Gastrocnemius medialis (tissue), 4 donors: ENCODE results near the gene HOTAIR.

Experiments
- POLR2A ChIP-seq, 2 donors: fragments of 450-650 bp; IDR thresholded peaks; one replicate each; pipeline ENCODE4 v1.6.1; 2017; ENCODE audit warnings: antibody characterized with exemption in 2 of 2, mild to moderate bottlenecking in 2 of 2, moderate library complexity in 2 of 2
- TF ChIP-seq, protein P1 (sequence below), 5 experiments: fragments of 450-650 bp in 3 of 5; fragments of 200-600 bp in 2 of 5; sonication (generic) in 2 of 5; IDR thresholded peaks in 4 of 5; conservative IDR thresholded peaks in 1 of 5; 1 replicate in 4 of 5; 2 replicates in 1 of 5; pipeline ENCODE4 v1.5.1; 2016 to 2019; ENCODE audit warnings: antibody characterized with exemption in 5 of 5, mild to moderate bottlenecking in 3 of 5, moderate library complexity in 3 of 5

DNA sequence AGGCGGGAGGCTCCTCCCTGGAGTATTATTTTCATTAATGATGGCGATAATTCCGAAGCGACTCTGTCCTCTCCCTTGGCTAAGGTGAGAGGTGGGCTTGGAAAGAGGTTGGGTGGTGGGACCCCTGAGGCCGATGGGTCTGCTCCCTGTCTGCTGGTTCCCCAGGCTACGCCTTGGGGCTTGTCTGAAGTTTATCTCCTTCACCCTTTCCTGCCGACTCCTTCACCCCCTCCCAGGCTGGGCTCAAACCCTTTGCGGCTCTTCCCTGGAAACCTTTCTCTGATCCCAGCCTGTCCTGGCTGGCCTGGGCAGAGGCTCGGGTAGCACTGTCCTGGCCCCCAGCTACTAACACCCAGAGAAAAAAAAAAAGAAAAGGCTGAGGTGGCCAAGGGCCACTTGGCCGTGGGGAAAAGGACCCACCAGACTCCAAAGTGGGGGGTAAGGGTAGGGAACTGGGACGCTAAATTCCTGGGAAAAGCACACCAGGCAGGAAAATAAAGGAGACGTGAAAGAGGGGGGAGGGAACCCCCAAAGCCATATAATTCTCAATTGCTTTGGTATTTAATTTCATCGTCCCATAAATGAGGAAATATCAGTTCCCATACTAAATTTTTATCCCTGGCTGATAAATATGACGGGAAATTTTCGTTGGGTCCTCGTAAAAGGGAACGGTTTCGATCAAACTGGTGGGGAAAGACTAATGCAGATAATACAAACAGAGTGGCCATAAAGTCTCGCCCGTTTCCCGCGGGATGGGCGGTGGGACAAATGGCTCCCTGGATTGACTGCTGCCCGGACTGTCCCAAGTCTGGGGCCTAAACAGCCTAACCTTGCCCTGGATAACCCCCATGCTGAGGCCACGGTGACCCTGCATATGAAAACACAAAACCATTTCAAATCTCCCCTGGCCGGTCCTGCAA is 8.2 kb upstream of the HOTAIR start:
- TF ChIP-seq, protein P1, sequence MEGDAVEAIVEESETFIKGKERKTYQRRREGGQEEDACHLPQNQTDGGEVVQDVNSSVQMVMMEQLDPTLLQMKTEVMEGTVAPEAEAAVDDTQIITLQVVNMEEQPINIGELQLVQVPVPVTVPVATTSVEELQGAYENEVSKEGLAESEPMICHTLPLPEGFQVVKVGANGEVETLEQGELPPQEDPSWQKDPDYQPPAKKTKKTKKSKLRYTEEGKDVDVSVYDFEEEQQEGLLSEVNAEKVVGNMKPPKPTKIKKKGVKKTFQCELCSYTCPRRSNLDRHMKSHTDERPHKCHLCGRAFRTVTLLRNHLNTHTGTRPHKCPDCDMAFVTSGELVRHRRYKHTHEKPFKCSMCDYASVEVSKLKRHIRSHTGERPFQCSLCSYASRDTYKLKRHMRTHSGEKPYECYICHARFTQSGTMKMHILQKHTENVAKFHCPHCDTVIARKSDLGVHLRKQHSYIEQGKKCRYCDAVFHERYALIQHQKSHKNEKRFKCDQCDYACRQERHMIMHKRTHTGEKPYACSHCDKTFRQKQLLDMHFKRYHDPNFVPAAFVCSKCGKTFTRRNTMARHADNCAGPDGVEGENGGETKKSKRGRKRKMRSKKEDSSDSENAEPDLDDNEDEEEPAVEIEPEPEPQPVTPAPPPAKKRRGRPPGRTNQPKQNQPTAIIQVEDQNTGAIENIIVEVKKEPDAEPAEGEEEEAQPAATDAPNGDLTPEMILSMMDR (IDR thresholded peaks at IDR 0.05 in 4 of 5, conservative IDR thresholded peaks at IDR 0.05 in 1 of 5), result no peak
- TF ChIP-seq POLR2A (IDR thresholded peaks at IDR 0.05), result no peak
